Memory B cell (primary cell): ENCODE results near the gene IQCF2.
"Not testable (repeated sequence)": the region's sequence is repeated elsewhere in the genome, so short reads cannot be mapped to it uniquely, and the experiment has no call there.

ENCODE experiments used
- ATAC-seq: fragments of 150-1000 bp; cut with Tn5 transposase; 2 replicates; pipeline ENCODE4 v1.10.0; 2021; ENCODE audit warnings: low read depth, mild to moderate bottlenecking, moderate library complexity
- DNase-seq, 2 donors: peaks; one replicate each; pipeline ENCODE4 v3.0.0; 2022; ENCODE audit warnings: low spot score in 2 of 2
- H3K27ac Mint-ChIP-seq: one replicate; pipeline ENCODE4 v1.8.0; 2022; ENCODE audit warnings: mild to moderate bottlenecking, moderate library complexity, mixed read lengths
- H3K27me3 Mint-ChIP-seq: one replicate; pipeline ENCODE4 v1.8.0; 2022; ENCODE audit warnings: mixed read lengths
- H3K36me3 Mint-ChIP-seq: one replicate; pipeline ENCODE4 v1.8.0; 2022; ENCODE audit warnings: mild to moderate bottlenecking, mixed read lengths
- H3K4me1 Mint-ChIP-seq: one replicate; pipeline ENCODE4 v1.8.0; 2022; ENCODE audit warnings: mixed read lengths
- H3K4me3 Mint-ChIP-seq: one replicate; pipeline ENCODE4 v1.8.0; 2022; ENCODE audit warnings: mild to moderate bottlenecking, moderate library complexity, mixed read lengths
- H3K9me3 Mint-ChIP-seq: one replicate; pipeline ENCODE4 v1.8.0; 2022; ENCODE audit warnings: mixed read lengths

The IQCF2 gene

DNA sequence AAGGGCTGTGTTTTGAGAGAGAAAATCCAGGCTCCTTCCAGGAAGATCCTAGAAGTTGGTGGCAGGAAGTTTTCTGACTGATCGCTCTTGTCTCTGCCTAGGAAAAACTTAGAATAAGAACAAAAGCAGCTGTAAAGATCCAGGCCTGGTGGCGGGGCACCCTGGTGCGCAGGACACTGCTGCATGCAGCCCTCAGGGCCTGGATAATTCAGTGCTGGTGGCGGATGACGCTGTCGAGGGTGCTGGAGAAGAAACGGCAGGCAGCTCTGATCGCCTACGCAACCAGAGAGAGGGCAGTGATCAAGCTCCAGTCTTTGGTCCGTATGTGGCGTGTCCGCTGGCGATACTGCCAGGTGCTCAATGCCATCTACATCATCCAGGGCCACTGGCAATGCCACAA lies 1.5 kb downstream of the IQCF2 start:
- Mint-ChIP-seq H3K36me3 (no peaks in the 10 kb centered on the region), H3K4me3 (no peak overlapping the region), H3K9me3 (no peaks in the 10 kb centered on the region), H3K4me1 (peaks cover 10% of the 10 kb centered on the region), H3K27me3 (peaks cover 2% of the 10 kb centered on the region), H3K27ac (no peak overlapping the region)
- ATAC-seq (no peak), DNase-seq (no peak)

DNA sequence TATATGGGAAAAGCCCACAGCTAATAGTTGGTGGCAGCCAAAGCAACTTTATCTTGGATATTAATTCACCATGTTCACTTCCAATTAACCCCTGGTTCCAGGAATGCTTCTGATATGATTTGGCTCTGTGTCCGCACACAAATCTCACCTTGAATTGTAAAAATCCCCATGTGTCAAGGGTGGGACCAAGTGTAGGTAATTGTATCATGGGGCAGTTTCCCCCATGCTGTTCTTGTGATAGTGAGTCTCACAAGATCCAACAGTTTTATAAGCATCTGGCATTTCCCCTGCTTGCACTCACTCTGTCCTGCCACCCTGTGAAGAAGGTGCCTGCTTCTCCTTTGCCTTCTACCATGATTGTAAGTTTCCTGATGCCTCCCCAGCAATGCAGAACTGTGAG lies 7.5 kb downstream of the IQCF2 start:
- not testable (repeated sequence) for DNase-seq, H3K36me3 Mint-ChIP-seq, ATAC-seq, H3K4me3 Mint-ChIP-seq, H3K4me1 Mint-ChIP-seq, H3K9me3 Mint-ChIP-seq, H3K27ac Mint-ChIP-seq
- peaks cover 15% of the 10 kb centered on the region for H3K27me3 Mint-ChIP-seq

DNA sequence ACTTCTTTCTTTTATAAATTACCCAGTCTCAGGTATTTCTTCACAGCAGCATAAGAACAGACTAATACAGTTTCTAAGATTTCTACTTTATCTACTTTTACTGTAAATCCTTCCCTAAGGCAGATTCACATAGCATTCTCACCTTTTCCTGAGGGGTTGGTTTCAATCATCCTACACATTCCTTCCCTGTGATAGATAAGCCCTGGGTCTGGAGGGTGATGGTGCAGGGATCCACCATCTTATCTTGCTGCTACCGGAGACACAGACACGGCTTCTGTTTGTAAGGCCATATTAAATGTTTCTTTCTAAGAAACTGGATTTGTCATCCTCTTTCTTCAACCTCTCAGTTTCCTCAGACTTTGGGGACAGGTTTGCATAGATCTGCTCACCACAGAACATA lies 7.9 kb downstream of the IQCF2 start:
- Mint-ChIP-seq H3K4me1 (no peaks in the 10 kb centered on the region), H3K27me3 (peaks cover 15% of the 10 kb centered on the region), H3K36me3 (no peaks in the 10 kb centered on the region), H3K27ac (no peak overlapping the region), H3K9me3 (no peaks in the 10 kb centered on the region), H3K4me3 (no peak overlapping the region)
- DNase-seq, result no peak
- no peak for ATAC-seq

DNA sequence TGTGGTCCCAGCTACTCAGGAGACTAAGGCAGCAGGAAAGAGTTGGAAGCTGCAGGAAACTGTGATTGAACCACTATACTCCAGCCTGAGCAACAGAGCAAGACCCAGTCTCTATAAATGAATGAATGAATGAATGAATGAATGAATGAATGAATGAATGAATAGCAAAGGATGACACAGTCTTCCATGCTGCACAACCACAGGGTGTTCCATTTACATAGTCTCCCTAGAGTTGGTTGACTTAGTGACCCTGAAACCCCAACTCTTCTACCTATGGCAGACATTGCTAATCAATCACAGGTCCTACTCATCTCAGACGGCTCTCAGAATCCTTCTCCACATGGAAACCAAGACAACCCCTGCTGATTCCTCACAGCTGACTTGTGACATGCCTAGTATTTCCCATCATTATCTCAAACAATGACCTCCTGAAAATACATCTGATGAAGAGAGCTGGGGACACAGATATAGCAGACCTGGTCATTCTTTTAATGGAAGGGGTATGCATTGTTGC lies 11.9 kb downstream of the IQCF2 start:
- Mint-ChIP-seq H3K36me3 (no peaks in the 10 kb centered on the region), H3K9me3 (no peaks in the 10 kb centered on the region), H3K27me3 (peaks cover 17% of the 10 kb centered on the region), H3K27ac (no peak overlapping the region), H3K4me3 (no peak overlapping the region), H3K4me1 (no peaks in the 10 kb centered on the region)
- DNase-seq (no peak), ATAC-seq (no peak)

DNA sequence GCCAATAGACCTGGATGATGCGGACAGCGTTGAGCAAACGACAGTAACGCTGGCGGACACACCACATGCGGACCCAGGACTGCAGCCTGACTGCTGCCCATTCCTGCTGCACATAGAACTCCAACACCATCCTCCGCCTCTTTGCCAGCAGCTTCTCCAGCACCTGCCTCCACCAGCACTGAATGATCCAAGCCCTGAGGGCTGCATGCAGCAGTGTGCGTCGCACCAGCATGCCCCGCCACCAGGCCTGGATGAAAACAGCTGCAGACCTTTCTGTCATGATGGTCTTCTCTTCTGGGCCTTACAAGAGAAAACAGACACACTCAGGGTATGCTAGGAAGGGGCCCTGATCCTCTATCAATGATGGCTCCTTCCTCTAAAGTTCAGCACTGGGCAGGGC lies 12.5 kb downstream of the IQCF2 start:
- no peak for ATAC-seq
- H3K36me3 Mint-ChIP-seq, result no peaks in the 10 kb centered on the region
- no peak overlapping the region for H3K27ac Mint-ChIP-seq
- H3K4me3 Mint-ChIP-seq, result no peak overlapping the region
- DNase-seq, result no peak
- no peaks in the 10 kb centered on the region for H3K9me3 Mint-ChIP-seq
- H3K4me1 Mint-ChIP-seq, result no peaks in the 10 kb centered on the region
- peaks cover 20% of the 10 kb centered on the region for H3K27me3 Mint-ChIP-seq

DNA sequence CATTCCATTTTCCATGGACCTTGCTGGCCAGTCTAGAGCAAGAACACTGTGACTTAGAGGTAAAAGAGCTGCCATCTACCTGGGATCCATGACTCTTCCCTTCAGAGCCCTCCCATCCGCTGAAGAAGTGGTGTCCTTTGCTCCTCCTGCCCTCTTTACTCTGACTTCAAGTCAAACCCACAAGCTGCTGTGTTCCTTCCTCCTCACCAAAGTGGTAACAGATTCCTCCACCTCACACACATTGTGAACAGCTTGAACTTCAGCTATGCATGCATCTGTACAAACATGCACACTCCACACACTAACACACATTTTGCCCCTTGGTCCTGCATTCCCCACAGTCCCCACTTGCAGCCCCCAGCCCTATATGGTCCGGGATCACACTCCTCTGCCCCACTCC lies 13.0 kb downstream of the IQCF2 start:
- Mint-ChIP-seq H3K9me3 (no peaks in the 10 kb centered on the region), H3K4me3 (no peak overlapping the region), H3K27ac (no peak overlapping the region), H3K36me3 (no peaks in the 10 kb centered on the region), H3K27me3 (peaks cover 19% of the 10 kb centered on the region), H3K4me1 (no peaks in the 10 kb centered on the region)
- no peak for ATAC-seq
- no peak for DNase-seq

DNA sequence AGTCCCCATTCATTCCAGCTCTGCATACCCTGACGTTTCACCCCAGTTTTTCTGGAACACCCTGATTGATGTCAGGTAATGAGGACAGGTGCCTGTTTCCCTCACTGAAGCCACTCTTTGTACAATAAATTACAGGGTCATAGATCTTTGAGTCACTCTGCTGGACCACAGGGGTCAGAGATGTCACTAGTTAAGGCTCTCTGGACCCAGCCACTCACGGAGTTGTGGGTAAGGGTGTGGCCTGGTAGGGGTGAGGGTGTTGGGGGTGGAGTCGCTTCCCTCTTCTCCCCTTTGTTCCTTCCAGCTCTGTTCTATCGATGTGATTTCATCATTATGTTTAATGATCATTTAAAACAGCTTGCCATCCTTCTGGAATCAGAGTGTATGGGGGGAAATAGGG lies 13.5 kb downstream of the IQCF2 start:
- DNase-seq, result no peak
- no peaks in the 10 kb centered on the region for H3K4me1 Mint-ChIP-seq
- ATAC-seq, result no peak
- peaks cover 17% of the 10 kb centered on the region for H3K27me3 Mint-ChIP-seq
- no peak overlapping the region for H3K27ac Mint-ChIP-seq
- H3K4me3 Mint-ChIP-seq, result no peak overlapping the region
- no peaks in the 10 kb centered on the region for H3K9me3 Mint-ChIP-seq
- H3K36me3 Mint-ChIP-seq, result no peaks in the 10 kb centered on the region

DNA sequence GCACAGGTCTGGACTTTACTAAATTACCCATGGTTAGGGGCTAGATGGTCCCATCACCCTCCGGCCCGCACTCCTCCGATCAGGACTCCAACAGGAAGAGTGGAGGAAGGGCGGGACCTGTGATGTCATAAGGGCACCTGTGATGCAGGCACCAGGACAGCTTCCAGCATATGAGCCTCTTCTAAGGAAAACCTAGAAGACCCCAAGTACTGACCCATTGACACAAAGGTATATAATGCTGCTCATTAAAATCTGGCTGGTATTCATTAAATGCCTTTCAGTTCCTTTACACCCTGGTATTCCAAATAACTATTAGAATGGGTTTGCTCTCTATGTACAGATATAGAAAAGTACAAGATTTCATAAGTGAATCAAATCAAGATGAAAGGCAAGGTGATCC lies 14.1 kb downstream of the IQCF2 start, which contains the start of gene IQCF5:
IQCF5 (minus strand) TSS at position 101 of the 400 bp plus-strand sequence; CDS start at position 31, 70 bp downstream.
- Mint-ChIP-seq H3K27ac (no peak within 1 kb of the TSS), H3K9me3 (peaks cover 3% of the 10 kb centered on the region), H3K4me1 (no peaks in the 10 kb centered on the region), H3K36me3 (no peaks in the 10 kb centered on the region), H3K4me3 (no peak within 1 kb of the TSS), H3K27me3 (peaks cover 19% of the 10 kb centered on the region)
- ATAC-seq (no peak), DNase-seq (no peak)

DNA sequence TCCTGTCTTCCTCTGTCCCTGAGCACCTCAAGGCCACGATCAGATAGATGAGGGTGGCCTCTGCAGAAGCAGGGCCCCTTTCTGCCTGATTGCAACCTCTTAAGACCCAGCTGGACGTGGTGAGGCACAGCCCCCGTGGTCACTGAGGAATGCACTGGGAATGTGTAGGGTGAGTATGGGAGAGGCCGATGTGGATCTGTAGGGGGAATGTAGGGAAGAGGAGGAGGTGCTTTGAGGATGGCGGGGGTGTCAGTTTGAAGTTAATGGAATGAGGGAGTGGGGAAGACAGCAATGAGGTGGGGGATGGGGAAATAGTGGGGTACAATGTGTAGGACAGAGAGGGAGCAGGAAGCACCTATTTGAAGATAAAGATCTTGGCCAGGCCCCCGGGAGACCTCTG lies 14.8 kb downstream of the IQCF2 start:
- Mint-ChIP-seq H3K27me3 (peaks cover 20% of the 10 kb centered on the region), H3K4me1 (no peaks in the 10 kb centered on the region), H3K36me3 (no peaks in the 10 kb centered on the region), H3K4me3 (no peak overlapping the region), H3K9me3 (peaks cover 3% of the 10 kb centered on the region), H3K27ac (no peak overlapping the region)
- no peak for ATAC-seq
- DNase-seq, result no peak

DNA sequence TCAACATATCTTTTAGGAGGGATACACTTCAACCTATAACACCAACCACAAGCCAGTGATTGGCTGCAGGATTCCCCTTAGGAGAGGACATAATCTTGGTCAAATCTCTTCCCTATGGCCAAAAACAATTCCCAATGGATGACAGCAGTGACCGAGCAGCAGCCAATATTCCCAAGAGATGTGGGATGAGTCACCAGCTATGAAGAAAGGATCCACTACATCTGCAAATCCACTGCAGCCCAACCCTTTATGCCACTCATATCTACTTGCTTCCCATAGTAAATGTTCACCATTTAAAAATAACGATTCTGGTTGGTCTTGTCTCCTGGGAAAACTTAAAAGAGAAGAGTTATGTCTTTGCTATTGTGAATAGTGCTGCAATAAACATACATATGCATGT lies 18.5 kb downstream of the IQCF2 start:
- no peak for DNase-seq
- H3K9me3 Mint-ChIP-seq, result peaks cover 3% of the 10 kb centered on the region
- H3K36me3 Mint-ChIP-seq, result no peaks in the 10 kb centered on the region
- no peaks in the 10 kb centered on the region for H3K4me1 Mint-ChIP-seq
- no peak overlapping the region for H3K27ac Mint-ChIP-seq
- no peak for ATAC-seq
- H3K4me3 Mint-ChIP-seq, result no peak overlapping the region
- H3K27me3 Mint-ChIP-seq, result peaks cover 18% of the 10 kb centered on the region

DNA sequence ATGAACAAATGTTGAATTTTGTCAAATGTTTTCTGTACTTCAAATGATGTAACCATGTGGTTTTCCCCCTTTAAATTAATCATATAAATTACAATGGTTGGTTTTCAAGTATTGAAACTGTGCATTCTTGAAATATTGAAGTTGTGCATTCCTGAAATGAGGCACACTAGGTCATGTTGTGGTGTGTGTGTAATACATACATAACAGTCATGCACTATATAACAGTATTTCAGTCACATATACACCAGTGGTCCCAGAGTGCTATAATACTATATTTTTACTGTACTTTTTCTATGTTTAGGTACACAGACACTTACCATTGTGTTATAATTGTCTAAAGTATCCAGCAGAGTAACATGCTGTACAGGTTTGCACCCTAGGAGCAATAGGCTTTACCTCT lies 25.0 kb downstream of the IQCF2 start:
- H3K27me3 Mint-ChIP-seq, result peaks cover 8% of the 10 kb centered on the region
- no peak for DNase-seq
- no peak overlapping the region for H3K4me3 Mint-ChIP-seq
- no peak overlapping the region for H3K27ac Mint-ChIP-seq
- no peaks in the 10 kb centered on the region for H3K4me1 Mint-ChIP-seq
- H3K9me3 Mint-ChIP-seq, result no peaks in the 10 kb centered on the region
- H3K36me3 Mint-ChIP-seq, result no peaks in the 10 kb centered on the region
- no peak for ATAC-seq

DNA sequence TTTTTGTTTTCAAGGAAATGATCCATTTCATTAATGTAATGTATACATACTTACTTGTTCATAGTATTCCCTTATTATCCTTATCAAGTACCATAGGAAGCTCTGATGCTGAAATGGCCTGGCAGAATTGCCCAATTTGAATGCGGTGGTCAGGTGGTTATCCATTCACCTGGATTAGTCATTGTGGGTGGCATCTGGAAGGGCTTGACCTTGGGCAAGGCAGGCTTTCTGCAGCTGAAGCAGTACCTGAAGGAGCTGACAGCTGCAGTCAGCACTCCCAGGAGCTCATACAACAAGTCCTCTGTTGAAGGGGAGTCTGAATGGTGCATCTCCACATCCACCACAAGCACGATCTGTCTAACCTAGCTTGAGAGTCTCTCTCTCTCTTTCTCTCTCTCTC lies 26.2 kb downstream of the IQCF2 start:
- Mint-ChIP-seq H3K27me3 (peaks cover 11% of the 10 kb centered on the region), H3K4me1 (no peaks in the 10 kb centered on the region), H3K27ac (no peak overlapping the region), H3K9me3 (no peaks in the 10 kb centered on the region), H3K36me3 (no peaks in the 10 kb centered on the region), H3K4me3 (no peak overlapping the region)
- no peak for ATAC-seq
- no peak for DNase-seq

DNA sequence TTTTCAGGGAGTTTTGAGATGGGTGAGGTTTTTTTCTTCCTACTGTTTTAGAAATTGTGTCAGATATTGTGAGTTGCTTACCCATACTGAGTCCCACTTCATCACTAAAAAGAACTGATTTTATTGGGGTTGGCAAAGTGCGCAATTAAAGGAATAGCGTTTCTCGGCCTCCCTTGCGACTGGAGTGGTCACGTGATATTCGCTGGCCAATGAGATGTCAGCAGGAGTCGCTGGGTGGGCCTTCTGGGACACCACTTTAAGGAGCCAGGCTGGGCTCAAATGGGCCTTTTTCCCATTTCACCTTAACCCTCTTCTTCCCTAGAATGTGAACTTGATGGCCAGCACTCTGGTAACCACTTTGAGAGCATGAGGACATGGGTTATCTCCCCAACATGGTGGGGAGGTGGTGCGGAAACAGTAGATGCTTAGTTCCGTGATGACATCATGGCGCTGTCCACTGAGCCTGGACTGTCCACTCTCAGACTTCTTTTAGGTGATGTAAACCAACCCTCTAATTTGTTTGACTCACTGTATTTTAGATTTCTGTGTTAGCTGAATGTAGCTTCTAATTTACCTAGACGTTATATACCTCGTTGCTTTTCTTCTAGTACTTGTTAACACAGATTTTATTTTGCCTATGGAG lies 27.2 kb downstream of the IQCF2 start:
- Mint-ChIP-seq H3K4me3 (no peak overlapping the region), H3K9me3 (no peaks in the 10 kb centered on the region), H3K36me3 (no peaks in the 10 kb centered on the region), H3K4me1 (no peaks in the 10 kb centered on the region), H3K27ac (no peak overlapping the region), H3K27me3 (peaks cover 14% of the 10 kb centered on the region)
- DNase-seq (no peak), ATAC-seq (no peak)

DNA sequence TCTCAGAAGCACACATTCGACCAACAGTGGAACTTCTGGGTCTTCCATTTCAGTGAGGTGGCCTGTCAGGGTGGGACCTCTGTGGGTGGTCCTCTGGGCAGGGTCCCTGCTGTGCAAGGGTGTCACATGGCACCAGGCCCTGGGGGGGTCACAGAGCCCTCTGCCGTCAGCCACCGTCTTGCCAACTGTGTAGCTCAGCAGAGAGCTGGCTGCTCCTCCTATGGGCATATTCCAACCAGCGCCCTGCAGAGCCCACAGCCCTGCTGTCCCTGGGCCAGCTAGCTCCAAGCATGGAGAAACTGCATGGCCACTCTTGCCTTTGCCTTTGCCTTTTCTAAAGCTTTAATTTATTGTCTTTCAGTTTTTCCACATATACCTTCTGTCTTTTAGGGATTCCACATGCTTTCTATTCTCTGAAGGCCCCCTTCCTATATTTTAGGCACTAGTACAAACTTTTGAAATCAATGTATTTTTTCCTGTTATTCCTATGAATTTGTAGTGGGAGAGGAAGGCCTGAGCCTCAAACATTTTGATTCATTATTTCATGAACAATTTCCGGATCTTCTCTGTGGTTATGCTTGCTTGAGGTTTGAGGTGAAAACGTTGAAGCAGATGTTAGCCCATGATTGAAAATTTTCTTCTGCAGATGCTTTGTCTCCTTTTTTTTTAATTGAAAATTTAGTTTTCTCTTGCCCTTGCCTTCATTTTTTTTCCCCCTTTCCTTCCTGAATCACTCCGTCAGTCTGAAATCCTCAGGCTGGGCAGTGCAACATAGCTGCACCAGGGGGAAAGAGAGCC lies 30.0 kb downstream of the IQCF2 start:
- Mint-ChIP-seq H3K4me3 (no peak overlapping the region), H3K27me3 (peaks cover 20% of the 10 kb centered on the region), H3K4me1 (no peaks in the 10 kb centered on the region), H3K36me3 (no peaks in the 10 kb centered on the region), H3K27ac (no peak overlapping the region), H3K9me3 (no peaks in the 10 kb centered on the region)
- DNase-seq, result no peak
- no peak for ATAC-seq

DNA sequence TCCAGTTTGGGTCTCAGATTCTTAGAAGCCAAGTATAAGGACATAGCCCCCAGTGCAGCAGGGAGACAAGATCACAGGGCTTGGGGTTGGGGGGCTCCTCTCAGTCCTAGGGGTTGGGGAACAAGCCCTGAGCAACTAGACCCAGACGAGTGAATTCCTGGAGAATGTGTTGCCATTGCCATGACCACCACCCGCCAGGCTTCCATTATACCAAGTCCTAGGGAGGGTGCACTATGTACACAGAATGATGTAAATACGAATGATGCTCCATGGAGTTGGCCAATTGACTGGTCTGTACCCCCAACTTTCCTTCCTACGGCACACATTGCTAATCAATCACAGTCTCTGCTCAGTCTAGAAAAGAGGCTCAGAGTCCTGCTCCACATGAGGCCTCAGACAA lies 33.0 kb downstream of the IQCF2 start:
- no peak overlapping the region for H3K27ac Mint-ChIP-seq
- peaks cover 27% of the 10 kb centered on the region for H3K27me3 Mint-ChIP-seq
- H3K4me1 Mint-ChIP-seq, result no peaks in the 10 kb centered on the region
- H3K36me3 Mint-ChIP-seq, result no peaks in the 10 kb centered on the region
- H3K9me3 Mint-ChIP-seq, result no peaks in the 10 kb centered on the region
- DNase-seq, result no peak
- no peak overlapping the region for H3K4me3 Mint-ChIP-seq
- ATAC-seq, result no peak
